Activated CD4-positive, alpha-beta T cell treated with anti-CD3 and anti-CD28 coated beads, Interleukin-2, amount 50 U/mL, for 4 hours (primary cell): ENCODE measurements around the gene HDHD3.

Source experiments
- DNase-seq, 2 experiments: peaks; one replicate each; pipeline ENCODE4 v3.0.0-alpha.2; 2020

Gene HDHD3

DNA sequence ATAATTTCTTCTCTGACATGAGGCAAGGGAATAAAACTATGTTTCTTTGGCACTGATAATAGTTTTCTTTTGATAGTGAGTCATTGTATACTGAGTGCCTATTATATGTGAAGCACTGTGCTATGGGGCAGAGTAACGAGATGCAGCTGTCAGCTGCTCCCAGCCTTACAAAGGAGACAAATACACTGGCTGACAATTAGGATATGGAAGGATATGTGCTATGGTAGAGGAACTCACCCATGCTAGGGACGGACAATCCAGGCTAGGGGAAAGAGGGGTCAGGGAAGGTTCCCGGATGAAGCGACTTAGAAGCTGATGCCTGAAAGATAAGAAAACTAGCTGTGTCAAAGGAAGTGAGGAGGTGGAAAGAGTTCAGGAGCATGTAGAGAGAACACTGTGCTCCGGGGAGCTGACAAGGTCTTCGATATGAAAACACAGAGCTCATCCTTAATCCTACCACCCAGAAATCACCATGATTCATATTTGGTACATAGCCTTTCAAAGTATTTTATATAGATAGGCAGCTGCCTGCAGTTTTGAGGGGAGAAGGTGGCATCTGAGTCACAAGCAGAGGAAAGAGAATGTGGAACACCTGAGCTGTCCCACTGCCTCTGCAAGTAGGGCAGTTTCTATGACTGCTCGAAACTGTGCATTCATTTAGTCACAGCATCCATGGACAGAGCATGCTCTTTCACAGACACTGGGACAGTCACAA lies 15.3 kb downstream of the HDHD3 start:
- no peak for DNase-seq

DNA sequence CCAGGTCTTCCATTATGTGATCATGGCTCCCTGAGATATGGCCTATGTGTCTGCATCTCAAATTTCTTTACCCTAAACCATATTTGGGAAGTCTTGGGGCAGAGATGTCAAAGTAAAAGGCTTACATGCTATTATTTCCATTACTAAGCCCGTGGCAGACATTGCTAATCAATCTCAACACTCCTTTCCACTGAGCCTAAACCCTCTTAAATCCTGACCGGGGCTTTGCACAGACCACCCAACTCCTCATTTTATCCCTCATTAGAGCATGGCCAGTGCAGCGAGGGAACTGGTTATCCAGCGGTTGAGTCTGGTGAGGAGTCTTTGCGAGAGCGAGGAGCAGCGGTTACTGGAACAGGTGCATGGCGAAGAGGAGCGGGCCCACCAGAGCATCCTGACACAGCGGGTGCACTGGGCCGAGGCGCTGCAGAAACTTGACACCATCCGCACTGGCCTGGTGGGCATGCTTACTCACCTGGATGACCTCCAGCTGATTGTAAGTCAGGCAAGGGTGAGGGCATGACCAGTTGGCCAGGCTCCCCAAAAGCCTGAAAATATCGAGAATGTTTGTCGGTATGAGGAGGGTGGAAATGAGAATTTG lies 16.4 kb downstream of the HDHD3 start:
- DNase-seq = no peak

DNA sequence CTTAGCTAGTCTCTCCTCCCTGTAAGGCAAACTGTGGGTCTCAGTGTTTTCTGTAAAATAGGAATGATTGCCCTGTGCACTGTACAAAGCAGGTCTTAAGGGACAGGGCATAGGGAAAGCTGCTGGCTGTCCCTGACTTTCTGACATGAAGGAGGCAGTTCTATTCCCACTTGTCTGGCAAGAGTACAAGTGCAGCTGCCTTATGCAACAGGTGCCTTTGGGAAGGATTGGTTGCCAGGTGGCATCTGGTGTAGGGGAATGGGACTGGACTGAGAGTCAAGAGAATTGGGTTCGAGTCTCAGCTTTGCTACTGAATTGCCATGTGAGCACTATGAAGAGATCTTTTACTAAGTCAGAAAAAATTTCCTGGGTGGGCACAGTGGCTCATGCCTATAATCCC lies 17.4 kb downstream of the HDHD3 start:
- DNase-seq = no peak

DNA sequence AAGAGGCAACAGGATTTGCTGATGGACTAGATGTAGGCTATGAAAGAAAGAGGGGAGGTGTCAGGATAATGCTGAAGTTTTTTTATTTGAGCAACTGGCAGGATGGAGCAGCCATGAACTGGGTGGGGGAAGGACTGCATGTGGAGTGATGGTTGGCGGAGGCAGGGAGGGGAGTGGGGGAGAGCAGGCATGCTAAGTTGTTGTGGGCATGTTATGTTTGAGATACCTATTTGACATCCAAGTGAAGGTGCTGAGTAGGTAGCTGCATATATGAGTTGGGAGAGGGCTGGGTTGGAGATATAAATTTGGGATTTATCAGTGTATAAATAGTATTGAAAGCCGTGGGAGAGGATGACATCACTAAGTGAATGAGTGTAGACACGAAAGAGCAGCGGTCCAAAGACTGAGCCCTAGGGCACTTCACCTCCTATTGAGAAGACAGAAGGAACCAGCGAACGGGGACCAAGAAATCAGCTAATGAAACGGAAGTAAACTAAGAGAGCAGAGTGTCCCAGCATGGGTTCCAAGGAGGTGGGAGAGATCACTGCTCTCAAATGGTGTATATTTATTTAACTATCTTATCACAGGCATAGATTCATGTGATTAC lies 20.0 kb downstream of the HDHD3 start:
- no peak for DNase-seq

DNA sequence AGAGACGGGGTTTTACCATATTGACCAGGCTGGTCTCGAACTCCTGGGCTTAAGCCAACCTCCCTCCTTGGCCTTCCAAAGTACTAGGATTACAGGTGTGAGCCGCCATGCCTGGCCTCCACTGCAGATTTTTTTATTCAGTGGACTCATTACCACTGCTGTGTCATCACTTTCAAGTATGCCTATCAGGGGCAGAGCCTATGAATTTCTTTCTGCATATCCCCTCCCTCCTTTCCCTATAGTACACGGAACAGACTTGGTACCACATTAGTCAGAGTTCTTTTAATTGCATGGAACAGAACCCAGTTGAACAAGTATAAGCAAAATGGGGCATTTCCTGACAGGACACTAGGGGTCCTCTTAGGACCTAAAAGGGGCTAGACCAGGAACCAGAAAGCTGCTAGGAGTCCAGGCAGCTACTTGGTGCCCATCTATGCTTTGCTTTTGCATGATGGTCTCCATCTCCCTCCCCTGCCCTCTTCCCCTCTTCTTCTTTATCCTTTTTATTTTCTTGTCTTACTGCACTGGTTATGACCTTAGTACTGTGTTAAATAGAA lies 21.7 kb downstream of the HDHD3 start:
- no peak for DNase-seq

DNA sequence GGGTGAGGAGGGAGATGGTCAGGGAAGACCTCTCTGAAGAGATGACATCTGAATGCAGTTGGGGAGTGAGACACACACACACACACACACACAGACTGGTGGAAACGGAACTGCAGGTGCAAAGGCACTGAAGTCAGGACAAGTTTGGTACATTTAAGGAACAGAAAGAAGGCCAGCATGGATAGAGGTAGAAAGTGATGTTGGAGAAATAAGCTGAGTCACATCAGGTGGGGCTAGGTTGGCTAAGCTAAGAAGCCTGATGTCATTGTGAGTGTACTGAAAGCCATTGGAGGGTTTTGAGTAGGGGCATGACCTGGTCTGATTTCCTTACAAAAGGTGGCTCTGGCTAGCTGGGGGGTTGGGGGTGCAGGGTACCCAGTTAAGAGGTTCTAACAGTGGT lies 24.4 kb downstream of the HDHD3 start:
- DNase-seq = no peak

DNA sequence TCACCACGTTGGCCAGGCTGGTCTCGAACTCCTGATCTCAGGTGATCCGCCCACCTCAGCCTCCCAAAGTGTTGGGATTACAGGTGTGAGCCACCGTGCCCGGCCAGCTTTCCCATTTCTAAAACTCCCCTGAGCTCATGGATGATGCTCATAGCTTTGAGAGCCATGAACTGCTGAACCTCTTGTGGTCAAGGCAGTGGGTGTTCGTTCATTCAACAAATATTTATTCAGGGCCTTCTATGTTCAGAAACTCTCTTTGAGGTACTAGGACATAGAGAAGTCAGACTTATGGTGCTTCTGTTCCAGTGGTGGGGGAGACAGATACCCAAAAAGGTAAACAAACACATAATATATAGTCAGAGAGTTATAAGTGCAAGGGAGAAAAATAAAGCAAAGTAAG lies 24.8 kb downstream of the HDHD3 start:
- no peak for DNase-seq

DNA sequence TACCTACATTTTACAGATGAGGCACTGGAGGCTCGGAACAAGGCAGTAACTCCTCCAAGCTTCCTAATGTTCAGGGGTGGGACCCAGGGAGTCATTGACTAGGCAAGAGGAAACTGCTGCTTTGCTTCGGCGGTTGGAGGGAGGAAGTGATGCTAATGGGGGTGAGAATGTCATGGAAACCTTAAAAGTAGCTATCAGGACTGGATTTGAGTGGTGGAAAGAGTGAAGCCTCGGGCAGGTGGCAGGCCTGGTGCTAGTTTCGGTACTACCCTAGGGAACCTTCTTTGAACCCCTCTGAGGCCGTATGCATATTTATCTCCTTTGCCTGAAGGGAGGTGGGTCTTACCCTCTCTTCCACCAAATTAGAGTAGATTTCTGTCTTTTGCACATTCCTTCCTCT lies 25.8 kb downstream of the HDHD3 start:
- no peak for DNase-seq

DNA sequence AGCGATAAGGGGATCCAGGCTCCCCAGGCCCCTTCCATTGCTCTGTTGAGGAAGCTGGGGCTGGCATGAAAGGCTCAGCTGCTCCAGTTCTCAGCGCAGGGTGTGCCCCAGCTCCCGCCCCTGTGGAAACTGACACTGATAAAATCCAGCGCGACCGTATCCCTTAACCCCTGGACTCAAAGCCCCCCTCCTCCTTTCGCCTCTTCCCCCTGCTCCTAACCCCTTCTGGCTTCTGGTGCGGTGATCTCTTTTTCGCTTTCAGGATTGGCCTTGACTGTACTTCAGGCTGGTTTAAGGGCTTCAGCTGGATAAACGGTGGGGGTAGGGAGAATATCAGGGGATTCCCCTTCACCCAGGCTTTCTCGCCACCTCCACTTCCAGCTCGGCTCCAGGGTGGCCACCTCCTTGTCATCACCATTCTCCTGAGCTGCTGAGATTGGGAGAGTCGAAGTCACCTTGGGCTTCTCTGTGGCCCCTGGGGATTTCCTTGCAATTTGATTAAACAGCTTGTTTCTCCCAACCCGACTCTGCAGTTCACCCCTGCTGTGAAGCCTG lies 26.6 kb downstream of the HDHD3 start:
- DNase-seq = no peak

DNA sequence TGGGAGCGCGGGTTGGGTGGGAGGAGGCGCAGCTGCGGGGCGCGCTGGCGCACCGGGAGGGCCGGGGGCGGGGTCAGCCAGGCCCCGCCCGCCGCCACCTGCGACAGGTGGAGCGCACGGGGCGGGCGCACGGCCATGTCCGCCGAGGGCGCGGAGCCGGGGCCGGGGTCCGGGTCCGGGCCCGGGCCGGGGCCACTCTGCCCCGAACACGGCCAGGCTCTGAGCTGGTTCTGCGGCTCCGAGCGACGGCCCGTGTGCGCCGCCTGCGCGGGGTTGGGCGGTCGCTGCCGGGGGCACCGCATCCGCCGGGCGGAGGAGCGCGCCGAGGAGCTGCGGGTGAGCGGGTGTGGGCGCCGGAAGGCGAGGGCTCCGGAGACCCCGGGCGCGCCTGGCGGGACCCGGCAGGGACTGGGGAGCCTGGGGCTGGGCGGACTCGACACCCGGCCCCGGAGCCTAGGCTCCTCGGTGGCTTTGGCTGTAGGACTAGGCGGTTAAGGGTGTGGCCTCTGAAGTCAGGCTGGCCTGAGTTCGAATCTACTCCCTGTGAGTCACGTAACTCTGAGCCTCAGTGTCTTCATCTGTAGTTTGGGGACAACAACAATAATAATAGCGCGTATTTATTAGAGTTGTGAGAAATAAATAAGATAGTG lies 27.2 kb downstream of the HDHD3 start, which contains the start of gene BSPRY:
Gene BSPRY, plus strand, starts transcription at position 97 of the 650 bp plus-strand sequence. Its CDS starts 39 bp downstream, at position 136.
- no peak for DNase-seq

DNA sequence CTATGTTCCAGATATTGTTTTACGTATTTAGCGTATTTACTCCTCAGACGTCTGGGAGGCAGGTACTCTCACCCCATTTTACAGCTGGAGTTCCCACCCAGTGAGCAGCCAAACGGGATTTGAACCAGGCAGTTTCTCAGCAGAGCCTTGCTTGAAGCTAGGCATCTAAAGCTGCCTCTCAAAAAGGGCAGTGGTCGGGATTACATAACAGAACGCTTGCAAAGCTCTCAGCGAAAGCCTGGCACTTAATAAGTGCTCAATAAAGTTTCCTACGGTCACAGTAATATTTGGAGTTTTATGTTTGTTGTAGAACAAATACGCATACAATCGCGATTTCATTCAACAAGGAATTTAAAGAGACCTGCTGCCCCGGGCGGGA lies 27.7 kb downstream of the HDHD3 start:
- no peak for DNase-seq

DNA sequence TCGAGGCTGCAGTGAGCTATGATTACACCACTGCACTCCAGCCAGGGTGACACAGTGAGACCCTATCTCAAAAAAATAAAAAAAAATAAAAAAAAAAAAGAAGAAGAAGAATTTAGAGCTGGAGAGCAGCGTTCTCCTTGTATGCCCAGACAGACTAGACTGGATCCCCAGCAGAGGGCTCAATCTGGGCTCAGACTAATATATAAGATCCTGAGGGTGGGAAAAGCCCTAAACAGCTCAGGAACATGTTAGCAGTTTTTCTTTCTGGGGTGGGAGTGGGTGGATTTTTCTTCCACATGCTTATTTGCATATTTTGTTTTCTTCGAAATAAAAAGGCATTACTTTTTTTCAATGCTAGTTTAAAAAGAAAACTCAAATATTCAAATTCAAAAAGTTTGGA lies 28.3 kb downstream of the HDHD3 start:
- no peak for DNase-seq

DNA sequence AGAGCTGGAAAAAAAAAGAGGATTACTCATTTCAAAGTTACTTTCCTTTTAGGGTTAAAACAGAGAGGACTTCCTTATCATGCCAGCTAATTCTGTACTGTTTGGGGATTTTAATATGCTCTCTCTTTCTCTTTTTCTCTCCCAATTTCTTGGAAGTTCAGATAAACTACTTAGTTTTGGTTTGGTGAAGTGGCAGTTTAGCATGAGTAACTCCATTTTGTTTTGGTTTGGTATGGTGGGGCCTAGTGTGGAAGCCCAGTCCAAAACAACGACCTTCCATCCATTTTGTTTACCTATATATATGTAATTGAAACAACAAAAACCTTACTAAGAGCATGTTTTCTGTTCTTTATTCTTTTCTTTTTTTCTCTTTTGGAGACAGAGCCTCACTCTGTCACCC lies 31.1 kb downstream of the HDHD3 start:
- no peak for DNase-seq

DNA sequence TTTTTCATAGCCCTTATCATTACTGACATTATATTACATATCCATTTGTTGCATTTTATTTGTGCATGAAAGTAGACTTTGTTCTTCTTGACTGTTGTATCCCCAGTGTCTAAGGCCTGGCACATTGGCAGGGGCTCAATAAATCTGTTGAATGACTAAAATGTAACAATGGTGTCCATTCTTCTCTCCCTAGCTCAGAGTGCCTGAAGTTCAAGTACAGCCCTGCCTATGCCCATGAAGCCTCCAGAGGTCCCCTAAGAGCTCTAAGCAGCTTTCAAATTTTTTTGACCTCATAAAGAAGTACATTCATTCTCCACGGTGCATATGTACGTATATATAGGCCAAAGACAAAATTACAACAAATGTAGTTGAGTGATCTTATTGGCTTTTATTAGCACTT lies 31.6 kb downstream of the HDHD3 start:
- DNase-seq = no peak

DNA sequence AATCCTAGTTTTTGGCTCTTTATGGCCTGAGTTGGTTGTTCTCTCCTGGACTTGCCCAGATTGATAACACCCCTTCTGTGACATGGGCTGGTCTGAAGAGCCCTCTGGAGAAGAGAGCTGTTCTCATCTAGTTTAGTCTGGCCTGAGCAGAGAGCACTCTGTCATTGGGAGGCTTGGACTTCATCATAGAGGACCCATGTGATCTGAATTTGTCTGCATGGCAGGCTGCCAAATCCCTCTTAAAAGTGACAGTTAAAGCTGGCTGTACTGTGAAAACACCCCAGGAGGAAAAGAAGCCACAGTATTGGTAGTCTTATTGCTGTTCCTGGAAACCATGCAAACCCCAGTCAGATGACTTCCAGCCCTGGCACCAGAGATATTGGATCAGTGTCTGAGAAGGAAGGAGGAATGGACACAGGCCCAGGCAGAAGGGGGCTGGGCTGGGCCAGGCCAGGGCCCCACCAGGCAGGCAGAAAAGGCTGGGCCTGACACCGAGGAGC lies 33.0 kb downstream of the HDHD3 start:
- no peak for DNase-seq

DNA sequence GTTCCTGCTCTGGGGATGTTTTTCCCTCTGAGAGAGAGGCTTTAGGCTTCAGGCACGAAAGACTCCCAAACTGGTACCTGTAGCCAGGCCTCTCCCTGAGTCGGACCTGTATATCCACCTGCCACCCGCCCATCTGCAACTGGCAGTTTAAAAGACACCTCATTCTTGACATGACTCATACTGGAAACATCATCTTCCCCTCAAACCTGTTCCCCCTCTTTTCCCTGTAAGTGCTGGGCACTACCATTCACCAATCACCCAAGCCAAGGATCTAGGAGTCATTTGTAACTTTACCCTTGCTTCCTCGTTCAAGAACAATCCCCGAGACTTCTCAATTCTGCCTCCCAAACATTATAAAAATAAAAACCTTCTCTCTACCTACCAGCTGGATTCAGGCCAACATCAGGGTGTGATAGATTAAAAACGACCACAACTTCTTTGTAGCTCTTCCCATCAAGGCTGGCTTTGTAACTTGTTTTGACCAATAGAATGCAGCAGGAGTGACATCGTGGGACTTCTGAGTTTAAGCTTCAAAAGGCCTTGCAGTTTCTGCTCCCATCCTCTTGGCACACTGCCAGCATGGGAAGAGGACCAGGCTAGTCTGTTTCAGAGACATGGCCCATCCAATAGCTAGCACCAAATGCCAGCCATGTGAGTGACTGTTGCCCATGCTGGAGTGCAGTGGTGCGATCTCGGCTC lies 34.9 kb downstream of the HDHD3 start:
- no peak for DNase-seq

DNA sequence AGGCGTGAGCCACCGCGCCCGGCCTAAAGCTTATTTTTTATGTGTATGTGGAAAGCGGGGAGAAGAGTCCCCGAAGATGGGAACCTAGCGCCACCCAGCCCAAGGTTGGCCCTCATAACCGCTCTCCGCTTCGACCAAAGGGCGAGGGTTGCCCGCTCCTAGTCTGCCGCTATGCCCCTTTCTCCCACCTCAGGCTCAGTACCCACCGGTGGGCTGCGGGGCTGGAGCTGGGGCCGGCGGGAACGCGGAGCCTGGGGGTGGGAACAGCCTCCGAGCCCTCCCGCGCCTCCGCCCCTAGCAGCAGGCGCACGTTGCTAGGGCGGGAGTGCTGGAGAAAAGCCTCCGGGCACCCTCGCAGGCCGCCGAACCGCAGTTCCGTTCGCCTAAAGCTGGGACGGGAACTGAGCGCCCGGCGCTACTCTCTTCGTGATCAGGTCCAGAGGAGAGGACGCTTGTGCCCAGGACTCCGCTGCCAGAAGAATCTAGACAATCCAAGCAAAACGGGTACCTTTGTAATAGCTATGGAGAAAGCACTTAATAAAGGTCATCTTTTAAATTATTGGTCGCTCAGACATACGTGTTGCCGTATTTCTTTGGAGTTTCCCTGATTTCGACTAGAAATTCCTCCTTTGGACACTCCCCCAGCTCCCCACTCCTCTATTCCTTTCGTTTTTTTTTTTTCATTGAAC lies 36.6 kb downstream of the HDHD3 start, which contains the start of gene WDR31:
Gene WDR31, minus strand, starts transcription at position 265 of the 689 bp plus-strand sequence. CDS start 8,253 bp downstream, outside the sequence.
- peak; percentile 73 to 76 for DNase-seq

DNA sequence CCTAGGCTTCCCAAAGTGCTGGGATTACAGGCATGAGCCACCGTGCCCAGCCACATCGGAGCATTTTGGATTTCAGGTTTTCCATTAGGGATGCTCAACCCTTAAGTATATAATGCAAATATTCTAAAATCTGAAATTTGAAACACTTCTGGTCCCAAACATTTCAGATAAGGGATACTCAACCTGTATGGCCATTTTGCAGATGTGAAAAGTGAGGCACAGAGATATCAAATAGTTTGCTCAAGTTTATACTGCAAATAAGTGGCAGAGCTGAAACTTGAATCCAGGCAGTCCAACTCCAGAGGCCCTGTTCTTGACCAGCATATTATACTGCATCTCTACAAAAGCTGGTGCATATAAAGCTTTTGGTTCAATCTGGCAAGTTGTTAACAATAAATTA lies 39.1 kb downstream of the HDHD3 start:
- no peak for DNase-seq

DNA sequence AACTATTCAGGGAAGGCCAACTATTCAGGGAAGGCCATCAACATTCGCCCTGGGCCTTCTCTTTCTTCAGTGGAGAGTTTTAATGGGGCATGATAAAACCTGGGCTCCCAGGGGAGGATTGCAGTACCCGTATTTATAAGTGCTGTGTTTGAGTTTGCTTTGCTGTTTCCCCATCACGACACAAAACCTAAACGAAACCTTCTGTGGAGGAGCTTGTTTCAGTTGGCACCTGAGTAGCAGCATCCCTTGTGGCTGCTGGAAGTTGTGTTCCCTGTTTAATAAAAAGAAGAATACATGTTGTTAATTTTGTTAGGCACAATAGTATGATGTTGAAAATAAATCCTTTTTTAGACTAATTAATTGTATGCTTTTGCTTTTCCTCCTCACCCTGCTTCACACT lies 45.0 kb downstream of the HDHD3 start:
- no peak for DNase-seq

DNA sequence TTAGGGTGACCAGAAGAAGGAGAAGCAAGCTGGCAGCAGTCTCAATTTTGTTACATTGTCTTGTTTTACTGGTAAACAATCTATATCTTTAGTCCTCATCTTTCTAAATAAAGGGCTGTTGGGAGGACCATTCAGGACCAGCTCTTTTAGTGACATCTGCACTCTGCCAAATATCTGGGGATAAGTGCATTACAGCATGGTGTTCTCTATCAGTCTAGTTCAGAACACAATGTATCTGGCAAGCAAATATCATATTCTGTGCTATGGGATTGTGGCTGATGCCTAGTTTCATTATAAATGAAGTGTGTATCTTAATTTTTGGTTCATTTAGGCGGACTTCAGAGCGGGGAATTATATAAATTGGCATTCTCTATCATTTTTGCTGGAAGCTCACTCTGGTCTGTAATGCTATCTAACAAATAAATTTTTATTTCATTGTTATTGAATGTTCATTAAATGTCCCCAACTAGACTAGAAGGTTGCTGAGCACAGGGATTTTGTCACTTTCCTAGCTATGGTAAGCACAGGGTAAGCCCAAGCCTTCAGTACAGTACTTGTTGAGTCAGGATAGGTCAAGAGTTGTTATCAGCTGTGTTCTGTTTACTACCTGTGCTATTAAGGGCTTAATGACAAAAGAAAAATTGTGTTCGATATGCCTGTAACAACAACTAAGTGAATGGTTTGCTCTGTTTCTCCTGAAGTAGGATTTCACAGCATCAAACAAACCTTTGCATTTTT lies 48.6 kb downstream of the HDHD3 start:
- DNase-seq = no peak

DNA sequence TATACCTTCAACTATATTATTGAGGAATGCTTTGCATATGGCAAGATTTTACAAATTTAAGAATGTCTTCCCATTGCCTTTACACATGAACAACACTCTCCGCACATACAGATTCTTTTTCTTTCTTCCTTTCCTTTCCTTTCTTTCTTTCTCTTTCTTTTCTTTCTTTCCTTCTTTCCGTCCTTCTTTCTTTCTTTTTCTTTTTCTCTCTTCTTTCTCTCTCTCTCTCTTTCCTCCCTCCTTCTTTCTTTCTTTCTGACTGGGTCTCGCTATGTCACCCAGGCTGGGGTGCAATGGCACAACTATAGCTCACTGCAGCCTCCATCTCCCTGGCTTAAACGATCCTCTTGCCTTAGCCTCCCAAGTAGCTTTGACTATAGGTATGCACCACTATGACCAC lies 50.6 kb downstream of the HDHD3 start:
- no peak for DNase-seq
